DOHH2 (cell line): ENCODE results near the gene CDH2.

Experiments used
- EZH2phosphoT487 ChIP-seq: fragments of 200-600 bp; sonication (generic); IDR thresholded peaks from 2 replicates; pipeline ENCODE4 v1.6.1; 2017; ENCODE audit warnings: borderline replicate concordance, mild to moderate bottlenecking, antibody characterized with exemption, low read length, moderate library complexity, mixed read lengths
- TF ChIP-seq, protein P1 (sequence below): fragments of 200-600 bp; sonication (generic); IDR thresholded peaks from one replicate; pipeline ENCODE4 v1.5.1; 2014; ENCODE audit warnings: antibody characterized with exemption, mild to moderate bottlenecking, low read depth, low read length; ENCODE audit not compliant: poor library complexity, severe bottlenecking

DNA sequence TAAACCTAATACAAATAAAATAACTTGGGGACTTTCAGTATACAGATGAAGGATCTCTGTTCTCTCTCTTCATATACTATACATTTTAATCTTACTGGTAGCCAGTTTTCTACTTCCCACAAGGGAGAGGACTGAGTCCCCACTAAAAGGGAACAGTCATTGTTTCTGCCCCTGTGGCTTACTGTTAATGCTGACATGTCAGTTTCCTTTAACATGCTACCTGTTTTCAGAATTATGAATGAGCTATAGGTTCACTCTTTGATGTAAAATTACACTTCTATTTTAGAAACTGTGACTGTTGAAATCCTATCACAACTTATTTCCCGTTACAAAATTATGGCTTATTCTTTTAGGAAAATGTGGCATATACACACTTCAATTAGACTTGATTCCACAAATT lies 207.7 kb downstream of the CDH2 start:
- TF ChIP-seq, protein P1, sequence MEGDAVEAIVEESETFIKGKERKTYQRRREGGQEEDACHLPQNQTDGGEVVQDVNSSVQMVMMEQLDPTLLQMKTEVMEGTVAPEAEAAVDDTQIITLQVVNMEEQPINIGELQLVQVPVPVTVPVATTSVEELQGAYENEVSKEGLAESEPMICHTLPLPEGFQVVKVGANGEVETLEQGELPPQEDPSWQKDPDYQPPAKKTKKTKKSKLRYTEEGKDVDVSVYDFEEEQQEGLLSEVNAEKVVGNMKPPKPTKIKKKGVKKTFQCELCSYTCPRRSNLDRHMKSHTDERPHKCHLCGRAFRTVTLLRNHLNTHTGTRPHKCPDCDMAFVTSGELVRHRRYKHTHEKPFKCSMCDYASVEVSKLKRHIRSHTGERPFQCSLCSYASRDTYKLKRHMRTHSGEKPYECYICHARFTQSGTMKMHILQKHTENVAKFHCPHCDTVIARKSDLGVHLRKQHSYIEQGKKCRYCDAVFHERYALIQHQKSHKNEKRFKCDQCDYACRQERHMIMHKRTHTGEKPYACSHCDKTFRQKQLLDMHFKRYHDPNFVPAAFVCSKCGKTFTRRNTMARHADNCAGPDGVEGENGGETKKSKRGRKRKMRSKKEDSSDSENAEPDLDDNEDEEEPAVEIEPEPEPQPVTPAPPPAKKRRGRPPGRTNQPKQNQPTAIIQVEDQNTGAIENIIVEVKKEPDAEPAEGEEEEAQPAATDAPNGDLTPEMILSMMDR = no peak
- no peak for TF ChIP-seq EZH2phosphoT487
